ENCODE results near the gene LEP. TPM values are rescaled to one million over a fixed set of nuclear protein-coding genes. Genes with fewer than 3 reads are reported as not detected.
"Not testable (repeated sequence)": the region's sequence is repeated elsewhere in the genome, so short reads cannot be mapped to it uniquely, and the experiment has no call there.

Gene LEP
- total RNA-seq, 1 experiment from 2014 or later = not detected

- DNase-seq; H3K27ac ChIP-seq (ENCODE audit: low read length); H3K4me3 ChIP-seq (ENCODE audit: low read length); H3K9me2 ChIP-seq (replicated peaks; ENCODE audit: insufficient read depth, low read length); H2AFZ ChIP-seq (ENCODE audit: low read length); H3K4me2 ChIP-seq (ENCODE audit: low read depth, low read length, poor library complexity, severe bottlenecking); H3K9ac ChIP-seq (ENCODE audit: low read length); H3K79me2 ChIP-seq (ENCODE audit: low read length); H4K20me1 ChIP-seq (ENCODE audit: insufficient read depth, low read depth, low read length); H3K4me1 ChIP-seq (ENCODE audit: low read length); H3K9me3 ChIP-seq (ENCODE audit: low read length); H3K36me3 ChIP-seq (ENCODE audit: insufficient read depth, low read length); H3K27me3 ChIP-seq (ENCODE audit: low read length): not testable (repeated sequence)
Observed at GRCh38 chr7:128298004-128298403, 56.9 kb downstream of the LEP start.

GRCh38 chr7:128299109-128299607, 58.1 kb downstream of the LEP start:
- Histone ChIP-seq H3K9me3 (ENCODE audit: low read length) (no peaks in the 10 kb centered on the region), H3K4me2 (ENCODE audit: low read depth, low read length, poor library complexity, severe bottlenecking) (no peak overlapping the region), H3K36me3 (ENCODE audit: insufficient read depth, low read length) (peaks cover 6% of the 10 kb centered on the region; the same call in 1 of the 2 replicates), H4K20me1 (ENCODE audit: insufficient read depth, low read depth, low read length) (no peaks in the 10 kb centered on the region), H3K4me3 (ENCODE audit: low read length) (no peak overlapping the region), H3K9ac (ENCODE audit: low read length) (no peak overlapping the region), H2AFZ (ENCODE audit: low read length) (no peak overlapping the region), H3K9me2 (replicated peaks; ENCODE audit: insufficient read depth, low read length) (no peaks in the 10 kb centered on the region), H3K79me2 (ENCODE audit: low read length) (no peaks in the 10 kb centered on the region), H3K27ac (ENCODE audit: low read length) (no peak overlapping the region), H3K27me3 (ENCODE audit: low read length) (no peaks in the 10 kb centered on the region), H3K4me1 (ENCODE audit: low read length) (no peaks in the 10 kb centered on the region)
- no peak for DNase-seq

- Histone ChIP-seq H3K4me3 (ENCODE audit: low read length) (no peak overlapping the region), H2AFZ (ENCODE audit: low read length) (no peak overlapping the region), H3K36me3 (ENCODE audit: insufficient read depth, low read length) (peaks cover 21% of the 10 kb centered on the region; the same call in 1 of the 2 replicates), H3K9me2 (replicated peaks; ENCODE audit: insufficient read depth, low read length) (no peaks in the 10 kb centered on the region), H3K9me3 (ENCODE audit: low read length) (no peaks in the 10 kb centered on the region), H3K4me2 (ENCODE audit: low read depth, low read length, poor library complexity, severe bottlenecking) (no peak overlapping the region), H3K9ac (ENCODE audit: low read length) (no peak overlapping the region), H3K27me3 (ENCODE audit: low read length) (no peaks in the 10 kb centered on the region), H3K4me1 (ENCODE audit: low read length) (no peaks in the 10 kb centered on the region), H4K20me1 (ENCODE audit: insufficient read depth, low read depth, low read length) (no peaks in the 10 kb centered on the region), H3K79me2 (ENCODE audit: low read length) (no peaks in the 10 kb centered on the region), H3K27ac (ENCODE audit: low read length) (no peak overlapping the region)
- no peak for DNase-seq
Observed at GRCh38 chr7:128302139-128302538, 61.1 kb downstream of the LEP start.

- no peak overlapping the region for H3K4me3 ChIP-seq (ENCODE audit: low read length)
- no peak overlapping the region for H2AFZ ChIP-seq (ENCODE audit: low read length)
- H3K79me2 ChIP-seq (ENCODE audit: low read length) = no peaks in the 10 kb centered on the region
- no peaks in the 10 kb centered on the region for H3K4me1 ChIP-seq (ENCODE audit: low read length)
- no peaks in the 10 kb centered on the region for H3K9me2 ChIP-seq (replicated peaks; ENCODE audit: insufficient read depth, low read length)
- H3K9ac ChIP-seq (ENCODE audit: low read length) = no peak overlapping the region
- H3K9me3 ChIP-seq (ENCODE audit: low read length) = no peaks in the 10 kb centered on the region
- no peak overlapping the region for H3K4me2 ChIP-seq (ENCODE audit: low read depth, low read length, poor library complexity, severe bottlenecking)
- H4K20me1 ChIP-seq (ENCODE audit: insufficient read depth, low read depth, low read length) = no peaks in the 10 kb centered on the region
- H3K27ac ChIP-seq (ENCODE audit: low read length) = no peak overlapping the region
- H3K36me3 ChIP-seq (ENCODE audit: insufficient read depth, low read length) = peaks cover 29% of the 10 kb centered on the region; the same call in 1 of the 2 replicates
- H3K27me3 ChIP-seq (ENCODE audit: low read length) = no peaks in the 10 kb centered on the region
- DNase-seq = no peak
Observed at GRCh38 chr7:128303133-128303532, 62.1 kb downstream of the LEP start.

- no peaks in the 10 kb centered on the region for H3K4me1 ChIP-seq (ENCODE audit: low read length)
- H3K9me3 ChIP-seq (ENCODE audit: low read length) = no peaks in the 10 kb centered on the region
- no peaks in the 10 kb centered on the region for H3K27me3 ChIP-seq (ENCODE audit: low read length)
- H3K4me3 ChIP-seq (ENCODE audit: low read length) = no peak overlapping the region
- no peak overlapping the region for H3K27ac ChIP-seq (ENCODE audit: low read length)
- no peak overlapping the region for H3K4me2 ChIP-seq (ENCODE audit: low read depth, low read length, poor library complexity, severe bottlenecking)
- H2AFZ ChIP-seq (ENCODE audit: low read length) = no peak overlapping the region
- no peaks in the 10 kb centered on the region for H4K20me1 ChIP-seq (ENCODE audit: insufficient read depth, low read depth, low read length)
- no peak overlapping the region for H3K9ac ChIP-seq (ENCODE audit: low read length)
- H3K9me2 ChIP-seq (replicated peaks; ENCODE audit: insufficient read depth, low read length) = no peaks in the 10 kb centered on the region
- H3K79me2 ChIP-seq (ENCODE audit: low read length) = no peaks in the 10 kb centered on the region
- peaks cover 29% of the 10 kb centered on the region; the same call in 1 of the 2 replicates for H3K36me3 ChIP-seq (ENCODE audit: insufficient read depth, low read length)
- no peak for DNase-seq
Observed at GRCh38 chr7:128303643-128304042, 62.6 kb downstream of the LEP start.

- Histone ChIP-seq H3K4me1 (ENCODE audit: low read length) (no peaks in the 10 kb centered on the region), H3K27me3 (ENCODE audit: low read length) (no peaks in the 10 kb centered on the region), H3K9me2 (replicated peaks; ENCODE audit: insufficient read depth, low read length) (no peaks in the 10 kb centered on the region), H3K79me2 (ENCODE audit: low read length) (no peaks in the 10 kb centered on the region), H3K27ac (ENCODE audit: low read length) (no peak overlapping the region), H3K4me3 (ENCODE audit: low read length) (no peak overlapping the region), H4K20me1 (ENCODE audit: insufficient read depth, low read depth, low read length) (no peaks in the 10 kb centered on the region), H3K9ac (ENCODE audit: low read length) (no peak overlapping the region), H3K4me2 (ENCODE audit: low read depth, low read length, poor library complexity, severe bottlenecking) (no peak overlapping the region), H2AFZ (ENCODE audit: low read length) (no peak overlapping the region), H3K36me3 (ENCODE audit: insufficient read depth, low read length) (peaks cover 32% of the 10 kb centered on the region; the same call in 1 of the 2 replicates), H3K9me3 (ENCODE audit: low read length) (no peaks in the 10 kb centered on the region)
- DNase-seq = no peak
Observed at GRCh38 chr7:128304212-128304611, 63.1 kb downstream of the LEP start.

GRCh38 chr7:128307061-128307460, 66.0 kb downstream of the LEP start:
- Histone ChIP-seq H3K4me1 (ENCODE audit: low read length) (no peaks in the 10 kb centered on the region), H4K20me1 (ENCODE audit: insufficient read depth, low read depth, low read length) (no peaks in the 10 kb centered on the region), H2AFZ (ENCODE audit: low read length) (no peak overlapping the region), H3K4me2 (ENCODE audit: low read depth, low read length, poor library complexity, severe bottlenecking) (no peak overlapping the region), H3K79me2 (ENCODE audit: low read length) (no peaks in the 10 kb centered on the region), H3K27ac (ENCODE audit: low read length) (no peak overlapping the region), H3K27me3 (ENCODE audit: low read length) (no peaks in the 10 kb centered on the region), H3K9ac (ENCODE audit: low read length) (no peak overlapping the region), H3K9me3 (ENCODE audit: low read length) (no peaks in the 10 kb centered on the region), H3K9me2 (replicated peaks; ENCODE audit: insufficient read depth, low read length) (no peaks in the 10 kb centered on the region), H3K36me3 (ENCODE audit: insufficient read depth, low read length) (peaks cover 51% of the 10 kb centered on the region; the same call in 1 of the 2 replicates), H3K4me3 (ENCODE audit: low read length) (no peak overlapping the region)
- DNase-seq = no peak
